Measurements from ENCODE around the gene TRAPPC12.
"Not testable (repeated sequence)": the region's sequence is repeated elsewhere in the genome, so short reads cannot be mapped to it uniquely, and the experiment has no call there.

The TRAPPC12 gene

GRCh38 chr2:3369340-3370181 lies 9.9 kb upstream of the TRAPPC12 start:
- DNase-seq, result not testable (repeated sequence)

GRCh38 chr2:3376821-3377220 lies 2.7 kb upstream of the TRAPPC12 start:
- DNase-seq, result no peak

- no peak for DNase-seq
Observed at GRCh38 chr2:3377279-3377611, 2.2 kb upstream of the TRAPPC12 start.

- DNase-seq, result peak; percentile 94
Observed at GRCh38 chr2:3377612-3378432, 1.7 kb upstream of the TRAPPC12 start, which contains the start of gene EIPR1. Gene EIPR1 (minus strand): TSS chr2:3377818. CDS start chr2:3377689, 129 bp downstream.

GRCh38 chr2:3379339-3379646 lies 201 bp upstream of the TRAPPC12 start:
- DNase-seq, result no peak

- DNase-seq, result no peak
Observed at GRCh38 chr2:3386448-3386958, 7.0 kb downstream of the TRAPPC12 start.

GRCh38 chr2:3387011-3387410 lies 7.5 kb downstream of the TRAPPC12 start:
- DNase-seq, result no peak

- DNase-seq, result no peak
Observed at GRCh38 chr2:3387644-3388411, 8.3 kb downstream of the TRAPPC12 start.

GRCh38 chr2:3388412-3388738 lies 8.9 kb downstream of the TRAPPC12 start:
- DNase-seq, result no peak

- no peak for DNase-seq
Observed at GRCh38 chr2:3389193-3389592, 9.7 kb downstream of the TRAPPC12 start.

- no peak for DNase-seq
Observed at GRCh38 chr2:3390041-3390440, 10.5 kb downstream of the TRAPPC12 start.

GRCh38 chr2:3392216-3392615 lies 12.7 kb downstream of the TRAPPC12 start:
- DNase-seq, result no peak

GRCh38 chr2:3396920-3397559 lies 17.5 kb downstream of the TRAPPC12 start:
- DNase-seq, result no peak

GRCh38 chr2:3398857-3399256 lies 19.4 kb downstream of the TRAPPC12 start:
- DNase-seq, result no peak

GRCh38 chr2:3399381-3399780 lies 19.9 kb downstream of the TRAPPC12 start:
- no peak for DNase-seq

- DNase-seq, result no peak
Observed at GRCh38 chr2:3399829-3400228, 20.3 kb downstream of the TRAPPC12 start.

GRCh38 chr2:3403587-3404334 lies 24.3 kb downstream of the TRAPPC12 start:
- no peak for DNase-seq

- DNase-seq, result no peak
Observed at GRCh38 chr2:3404349-3404894, 24.9 kb downstream of the TRAPPC12 start.

- DNase-seq, result no peak
Observed at GRCh38 chr2:3405307-3405706, 25.8 kb downstream of the TRAPPC12 start.

GRCh38 chr2:3405876-3406275 lies 26.4 kb downstream of the TRAPPC12 start:
- DNase-seq, result no peak

- DNase-seq, result no peak
Observed at GRCh38 chr2:3406501-3406900, 27.0 kb downstream of the TRAPPC12 start.

GRCh38 chr2:3408781-3409180 lies 29.3 kb downstream of the TRAPPC12 start:
- DNase-seq, result no peak
